Loucy (cell line): ENCODE data around the gene PPP1R16B.

Experiments used
- H2AFZ ChIP-seq: fragments of 200-600 bp; sonication (generic); 2 replicates; pipeline ENCODE4 v1.6.0; 2016; ENCODE audit warnings: antibody characterized with exemption, mild to moderate bottlenecking, low read length, moderate library complexity
- H3F3A ChIP-seq: fragments of 200-600 bp; 2 replicates; pipeline ENCODE4 v1.6.0; 2016; ENCODE audit warnings: antibody characterized with exemption, low read depth, mild to moderate bottlenecking
- H3K27me3 ChIP-seq: fragments of 200-600 bp; sonication (generic); 2 replicates; pipeline ENCODE4 v1.6.1; 2014; ENCODE audit warnings: low read length, mild to moderate bottlenecking; ENCODE audit not compliant: insufficient read depth, poor library complexity, severe bottlenecking
- H3K36me3 ChIP-seq: fragments of 200-600 bp; sonication (generic); 2 replicates; pipeline ENCODE4 v1.6.1; 2016; ENCODE audit warnings: low read length; ENCODE audit not compliant: insufficient read depth
- H3K4me1 ChIP-seq: fragments of 200-600 bp; sonication (generic); 2 replicates; pipeline ENCODE4 v1.5.1; 2014; ENCODE audit warnings: low read length, mild to moderate bottlenecking; ENCODE audit not compliant: insufficient read depth, poor library complexity, severe bottlenecking
- H3K4me2 ChIP-seq: fragments of 200-600 bp; sonication (generic); 2 replicates; pipeline ENCODE4 v1.6.0; 2014; ENCODE audit warnings: antibody characterized with exemption, low read length, low read depth, mild to moderate bottlenecking; ENCODE audit not compliant: poor library complexity, severe bottlenecking
- H3K4me3 ChIP-seq: fragments of 200-600 bp; sonication (generic); 2 replicates; pipeline ENCODE4 v1.5.1; 2014; ENCODE audit warnings: low read length, mild to moderate bottlenecking, mixed read lengths; ENCODE audit not compliant: poor library complexity, severe bottlenecking
- H3K79me2 ChIP-seq: fragments of 200-600 bp; sonication (generic); 2 replicates; pipeline ENCODE4 v1.6.1; 2014; ENCODE audit warnings: low read length; ENCODE audit not compliant: insufficient read depth
- H3K9ac ChIP-seq: fragments of 200-600 bp; sonication (generic); 2 replicates; pipeline ENCODE4 v1.6.0; 2014; ENCODE audit warnings: mild to moderate bottlenecking, low read depth, low read length, moderate library complexity; ENCODE audit not compliant: poor library complexity, severe bottlenecking
- H3K9me2 ChIP-seq: fragments of 200-600 bp; sonication (generic); replicated peaks from 2 replicates; pipeline ENCODE4 v1.6.1; 2016; ENCODE audit warnings: low read depth, low read length, mixed read lengths
- H3K9me3 ChIP-seq: fragments of 200-600 bp; sonication (generic); 2 replicates; pipeline ENCODE4 v1.6.1; 2014; ENCODE audit warnings: mild to moderate bottlenecking, antibody characterized with exemption, low read length, low read depth; ENCODE audit not compliant: insufficient read depth
- H4K20me1 ChIP-seq: fragments of 200-600 bp; sonication (generic); 2 replicates; pipeline ENCODE4 v1.6.0; 2014; ENCODE audit warnings: antibody characterized with exemption, low read length, mild to moderate bottlenecking; ENCODE audit not compliant: insufficient read depth, poor library complexity, severe bottlenecking
- CTCF ChIP-seq: fragments of 200-600 bp; sonication (generic); conservative IDR thresholded peaks from 2 replicates; pipeline ENCODE4 v1.5.1; 2014; ENCODE audit warnings: mild to moderate bottlenecking, antibody characterized with exemption, low read length
- EZH2phosphoT487 ChIP-seq: fragments of 200-600 bp; IDR thresholded peaks from 2 replicates; pipeline ENCODE4 v1.6.1; 2018; ENCODE audit warnings: antibody characterized with exemption, mild to moderate bottlenecking, moderate library complexity, borderline replicate concordance

PPP1R16B gene

DNA sequence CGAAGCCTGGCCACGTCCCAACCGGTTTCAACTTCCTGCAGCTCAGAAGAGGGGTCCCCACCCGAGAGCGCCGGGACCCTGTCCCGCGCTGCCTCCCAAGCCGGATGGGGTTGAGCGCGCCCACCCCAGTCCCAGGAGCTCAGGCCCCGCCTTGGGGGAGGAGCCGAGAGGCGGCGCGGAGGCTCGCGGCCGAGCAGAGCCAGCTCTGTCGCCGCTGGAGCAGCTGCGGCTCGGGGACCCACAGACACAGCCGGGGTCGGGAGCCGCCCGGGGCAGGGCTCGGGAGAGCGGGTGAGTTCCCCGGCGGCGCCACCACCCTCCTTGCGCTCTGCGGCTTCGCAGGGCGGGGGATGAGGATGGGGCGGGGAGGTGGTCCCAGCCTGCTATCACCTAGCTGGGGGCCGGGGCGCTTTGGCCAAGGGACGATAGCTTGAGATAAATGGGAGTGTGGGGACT lies at the start of gene PPP1R16B:
PPP1R16B (plus strand) TSS at position 196 of the 456 bp plus-strand sequence. CDS start 30,229 bp downstream, outside the sequence.
- TF ChIP-seq CTCF = no peak
- TF ChIP-seq EZH2phosphoT487 = no peak
- peak within 1 kb of the TSS; percentile 68 for H2AFZ ChIP-seq
- H3K27me3 ChIP-seq = no peaks in the 10 kb centered on the region
- H3K79me2 ChIP-seq = peaks cover 38% of the 10 kb centered on the region
- H3K9me2 ChIP-seq = no peaks in the 10 kb centered on the region
- peak within 1 kb of the TSS; percentile 84 for H3K4me2 ChIP-seq
- H3K36me3 ChIP-seq = no peaks in the 10 kb centered on the region
- peaks cover 13% of the 10 kb centered on the region for H4K20me1 ChIP-seq
- H3K9me3 ChIP-seq = no peaks in the 10 kb centered on the region
- peak within 1 kb of the TSS; percentile 81 for H3K4me3 ChIP-seq
- peak within 1 kb of the TSS; percentile 73 for H3K9ac ChIP-seq
- peaks cover 45% of the 10 kb centered on the region for H3K4me1 ChIP-seq
- H3F3A ChIP-seq = peaks cover 9% of the 10 kb centered on the region

DNA sequence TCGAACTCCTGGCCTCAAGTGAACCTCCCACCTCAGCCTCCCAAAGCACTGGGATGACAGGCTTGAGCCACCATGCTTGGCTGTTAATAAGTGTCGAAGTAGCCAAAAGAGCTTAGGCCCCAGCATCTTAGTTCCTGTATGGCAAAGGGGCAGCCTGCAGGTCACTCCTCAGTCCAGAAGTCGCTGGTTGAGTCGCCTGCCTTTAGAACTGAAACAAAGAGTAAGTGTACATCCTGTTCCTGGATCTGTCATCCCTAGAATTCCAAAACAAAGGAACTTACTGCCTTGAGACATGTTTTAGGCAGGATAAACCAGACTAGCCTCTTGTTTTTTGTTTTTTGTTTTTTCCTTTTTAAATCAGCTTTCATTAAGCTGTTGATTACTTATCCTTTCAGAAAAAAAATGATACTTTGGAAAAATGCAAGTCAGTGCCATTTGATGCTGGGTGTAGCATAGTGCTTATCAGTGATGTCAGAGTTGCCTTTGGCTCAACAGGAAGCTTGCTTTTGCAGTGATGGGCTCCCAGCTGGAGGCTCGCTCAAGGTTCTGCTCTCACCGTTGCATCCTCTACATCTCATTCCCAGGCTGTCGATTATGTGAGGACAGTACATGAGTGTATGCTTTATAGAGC lies 48.2 kb upstream of the PPP1R16B start:
- H3K9ac ChIP-seq = no peak overlapping the region
- H2AFZ ChIP-seq = no peak overlapping the region
- H3K4me2 ChIP-seq = no peak overlapping the region
- H3F3A ChIP-seq = no peaks in the 10 kb centered on the region
- TF ChIP-seq CTCF = no peak
- TF ChIP-seq EZH2phosphoT487 = no peak
- H3K36me3 ChIP-seq = peaks cover 44% of the 10 kb centered on the region
- H4K20me1 ChIP-seq = no peaks in the 10 kb centered on the region
- H3K9me2 ChIP-seq = no peaks in the 10 kb centered on the region
- H3K4me1 ChIP-seq = no peaks in the 10 kb centered on the region
- H3K27me3 ChIP-seq = no peaks in the 10 kb centered on the region
- H3K79me2 ChIP-seq = 0 out of 2 replicates have a peak, but pooled peaks cover 3% of the 10 kb centered on the region
- no peaks in the 10 kb centered on the region for H3K9me3 ChIP-seq
- no peak overlapping the region for H3K4me3 ChIP-seq

DNA sequence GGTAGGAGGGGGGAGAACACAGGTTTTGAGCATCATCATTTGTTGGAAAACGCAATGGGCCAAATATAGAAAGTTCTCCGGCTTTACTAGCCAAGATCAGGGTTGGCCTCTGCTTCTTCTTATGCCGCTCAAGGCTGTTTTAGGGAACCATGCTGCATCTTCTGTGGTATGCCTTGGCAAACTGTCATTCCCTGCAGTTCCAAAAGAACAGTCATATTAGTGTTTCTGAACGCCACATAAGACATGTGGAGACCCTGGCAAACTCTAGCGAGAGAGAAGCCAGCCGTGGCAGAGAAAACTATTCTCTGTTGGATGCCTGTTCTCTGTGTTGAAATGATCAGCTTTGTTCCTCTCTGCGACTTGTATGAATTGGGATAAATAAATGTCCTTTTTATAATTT lies 46.4 kb upstream of the PPP1R16B start:
- H3K9me3 ChIP-seq = no peaks in the 10 kb centered on the region
- peaks cover 52% of the 10 kb centered on the region for H3K36me3 ChIP-seq
- no peak overlapping the region for H3K4me3 ChIP-seq
- no peaks in the 10 kb centered on the region for H3K4me1 ChIP-seq
- no peak overlapping the region for H3K4me2 ChIP-seq
- H3K9me2 ChIP-seq = no peaks in the 10 kb centered on the region
- no peak overlapping the region for H3K9ac ChIP-seq
- no peaks in the 10 kb centered on the region for H3F3A ChIP-seq
- H3K27me3 ChIP-seq = no peaks in the 10 kb centered on the region
- no peaks in the 10 kb centered on the region for H3K79me2 ChIP-seq
- no peak for TF ChIP-seq EZH2phosphoT487
- TF ChIP-seq CTCF = no peak
- H2AFZ ChIP-seq = no peak overlapping the region
- H4K20me1 ChIP-seq = no peaks in the 10 kb centered on the region
